ENCODE results near the gene DCLRE1C.
"Not testable (repeated sequence)": the region's sequence is repeated elsewhere in the genome, so short reads cannot be mapped to it uniquely, and the experiment has no call there.

Gene DCLRE1C

GRCh38 chr10:14954001-14954770, at the start of gene DCLRE1C:
Gene DCLRE1C, minus strand, starts transcription at chr10:14954096. Its CDS starts 86 bp downstream, at chr10:14954010.
- peak; percentile 89 for DNase-seq

DNA sequence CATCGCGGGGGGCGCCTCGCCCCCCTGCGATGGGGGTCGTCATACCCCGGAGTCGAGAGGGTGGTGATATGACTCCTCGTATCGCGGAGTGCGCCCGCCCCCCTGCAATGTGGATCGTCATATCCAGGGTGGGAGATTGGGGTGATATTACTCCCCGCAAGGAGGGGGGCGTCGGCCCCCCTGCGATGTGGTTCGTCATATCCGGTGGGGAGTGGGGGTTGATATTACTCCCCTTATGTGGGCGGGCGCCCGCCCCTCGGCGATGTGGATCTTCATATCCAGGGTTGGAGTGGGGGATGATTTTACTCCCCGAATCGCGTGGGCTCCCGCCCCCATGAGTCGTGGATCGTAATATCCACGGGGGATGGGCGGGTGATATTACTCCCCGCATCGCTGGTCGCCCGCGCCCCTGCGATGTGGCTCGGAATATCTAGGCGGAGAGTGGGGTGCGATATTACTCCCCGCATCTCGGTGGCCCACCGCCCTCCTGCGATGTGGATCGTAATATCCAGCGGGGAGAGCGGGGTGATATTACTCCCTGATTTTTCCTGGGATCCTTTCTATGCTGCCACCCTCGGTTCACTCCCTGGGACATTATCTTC, 42.2 kb upstream of the DCLRE1C start:
- DNase-seq = no peak

- DNase-seq = not testable (repeated sequence)
Observed at GRCh38 chr10:14993500-14994455, 39.9 kb upstream of the DCLRE1C start.

- not testable (repeated sequence) for DNase-seq
Observed at GRCh38 chr10:14992336-14992735, 38.4 kb upstream of the DCLRE1C start.

GRCh38 chr10:14991035-14991749, 37.3 kb upstream of the DCLRE1C start:
- peak; percentile 47 for DNase-seq

- not testable (repeated sequence) for DNase-seq
Observed at GRCh38 chr10:14989552-14989951, 35.7 kb upstream of the DCLRE1C start.

GRCh38 chr10:14982744-14983143, 28.8 kb upstream of the DCLRE1C start:
- no peak for DNase-seq

DNA sequence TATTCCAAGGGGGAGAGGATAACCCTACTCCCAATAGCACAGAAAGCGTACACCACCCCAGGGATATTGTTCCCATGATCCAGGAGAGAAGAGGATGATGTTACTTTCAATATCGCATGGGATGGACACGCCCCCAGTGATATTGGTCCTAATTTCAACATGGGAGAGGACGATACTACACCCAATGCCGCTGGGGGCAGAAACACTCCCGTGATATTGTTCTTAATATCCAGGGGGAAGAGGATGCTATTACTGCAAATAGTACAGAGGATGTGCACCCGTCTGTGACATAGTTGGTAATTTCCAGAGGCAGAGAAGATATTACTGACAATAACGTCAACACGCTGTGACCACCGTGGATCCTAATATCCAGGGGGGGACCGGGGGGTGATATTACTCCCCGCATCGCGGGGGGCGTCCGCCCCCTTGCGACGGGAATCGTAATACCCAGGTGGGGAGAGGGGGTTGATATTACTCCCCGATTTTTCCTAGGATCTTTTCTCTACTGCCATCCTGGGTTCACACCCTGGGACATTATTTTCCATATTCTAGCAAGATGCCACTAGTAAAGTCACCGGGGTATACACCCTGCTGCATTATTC, 21.9 kb upstream of the DCLRE1C start:
- no peak for DNase-seq

DNA sequence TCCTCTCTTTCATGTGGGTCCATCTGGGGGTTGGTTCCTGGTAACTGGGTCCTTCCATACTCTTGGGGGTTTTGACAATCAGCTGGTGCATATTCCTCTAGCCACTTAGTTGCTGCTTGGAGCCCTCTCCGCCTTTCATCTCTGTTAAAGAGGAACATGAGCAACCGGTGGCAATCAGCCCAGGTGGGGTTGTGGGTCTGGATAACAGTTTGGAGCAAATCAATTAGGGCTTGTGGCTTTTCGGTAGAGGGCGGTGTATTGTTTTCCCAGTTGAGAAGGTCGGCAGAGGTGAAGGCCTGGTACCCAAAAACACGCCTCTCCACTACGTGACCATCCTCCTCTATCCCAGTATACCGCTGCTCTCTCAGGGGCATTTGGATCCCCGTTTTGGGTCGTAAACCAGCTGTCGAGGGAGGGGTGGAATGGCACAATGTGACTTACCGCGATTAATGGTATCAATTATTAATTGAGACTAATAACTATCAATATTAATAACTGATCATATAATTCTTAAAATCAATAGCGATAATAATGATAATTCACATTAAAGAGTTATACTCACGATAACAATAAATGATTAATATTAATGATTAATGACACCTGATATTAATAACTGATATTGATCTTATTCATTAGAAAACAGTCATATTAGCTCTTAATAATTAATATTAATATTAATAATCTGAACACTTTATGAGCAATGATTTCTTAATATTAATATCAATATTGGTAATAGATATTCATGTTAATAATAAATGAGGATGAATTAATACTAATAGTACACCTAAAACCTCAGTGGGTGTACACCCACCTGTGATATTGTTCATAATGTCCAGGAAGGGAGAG, 20.5 kb upstream of the DCLRE1C start:
- not testable (repeated sequence) for DNase-seq

GRCh38 chr10:14971867-14972448, 18.1 kb upstream of the DCLRE1C start:
- peak; percentile 48 for DNase-seq

DNA sequence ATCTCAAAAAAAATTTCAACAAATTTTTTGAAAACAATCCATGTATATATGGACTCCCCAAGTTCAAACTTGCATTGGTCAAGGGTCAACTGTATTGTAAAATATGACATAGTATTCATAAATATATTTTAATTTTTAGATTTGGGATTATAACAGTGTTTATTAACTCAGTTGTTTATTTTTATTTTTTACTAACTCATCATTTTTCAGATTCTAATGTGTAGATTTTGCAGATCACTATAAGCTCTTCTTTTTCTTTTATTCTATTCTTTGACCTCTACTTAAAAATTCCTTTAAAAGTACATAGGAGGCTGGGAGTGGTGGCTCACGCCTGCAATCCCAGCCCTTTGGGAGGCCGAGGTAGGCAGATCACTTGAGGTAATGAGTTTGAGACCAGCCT, 14.0 kb upstream of the DCLRE1C start:
- no peak for DNase-seq

DNA sequence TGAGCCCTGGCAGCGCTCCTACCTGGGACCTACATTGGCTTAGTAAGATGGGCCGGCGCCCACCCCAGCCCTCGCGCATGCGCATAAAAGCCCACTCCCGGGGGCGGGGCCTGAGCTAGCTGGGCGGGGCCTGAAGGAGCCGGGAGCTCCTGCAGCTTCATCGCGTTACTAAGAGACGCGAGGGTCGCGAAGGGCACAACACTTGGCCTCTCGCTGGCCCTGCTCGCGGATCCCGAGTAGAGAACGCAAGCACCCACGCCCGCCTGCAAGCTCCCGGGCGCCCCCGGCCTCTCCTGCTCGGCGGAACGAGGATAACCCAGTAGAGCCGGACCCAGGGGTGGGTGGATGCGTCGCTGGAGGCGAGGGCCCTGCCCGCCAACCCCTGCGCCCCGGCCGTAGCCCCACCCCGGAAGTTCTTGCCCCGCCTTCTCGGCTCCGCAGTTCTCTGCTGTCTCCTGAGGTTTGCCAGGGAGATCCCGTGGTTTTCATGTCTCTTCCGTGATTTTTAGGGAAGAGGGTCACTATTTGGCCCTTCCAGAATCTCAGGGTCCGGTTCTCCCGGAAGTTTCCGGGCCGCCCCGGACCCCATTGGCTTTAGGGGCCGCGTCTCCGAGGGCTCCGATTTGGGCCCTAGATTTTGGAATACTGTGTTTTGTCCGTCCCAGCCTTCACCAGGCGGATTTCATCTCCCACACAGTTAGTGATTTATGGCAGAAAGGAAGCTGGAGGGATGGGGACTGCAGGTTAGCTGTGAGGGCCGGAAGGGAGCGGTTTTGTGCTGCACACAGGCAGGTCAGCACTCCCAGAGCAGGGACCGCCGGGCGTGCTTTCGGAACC, 5.5 kb upstream of the DCLRE1C start, which contains the start of gene MEIG1:
Gene MEIG1 (plus strand): TSS at position 168 of the 837 bp plus-strand sequence. CDS start 7,081 bp downstream, outside the sequence.
- peak; percentile 86 for DNase-seq

DNA sequence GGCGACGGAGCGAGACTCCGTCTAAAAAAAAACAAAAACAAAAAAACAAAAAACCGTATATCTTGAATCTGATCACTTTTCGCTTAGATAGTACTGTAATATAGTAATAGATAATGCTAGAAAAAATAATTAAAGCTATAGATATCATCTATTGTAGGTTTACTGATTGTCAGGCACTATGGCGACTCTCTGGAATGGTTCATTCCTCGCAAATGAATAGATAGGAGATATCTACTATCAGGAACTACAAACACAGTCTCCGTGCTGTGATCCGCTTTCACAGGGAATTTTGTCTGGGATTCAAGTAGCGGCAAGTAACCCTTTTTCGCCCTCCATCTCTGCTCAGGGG, 5.0 kb upstream of the DCLRE1C start:
- DNase-seq = no peak

- no peak for DNase-seq
Observed at GRCh38 chr10:14954934-14955333, 1.0 kb upstream of the DCLRE1C start.

DNA sequence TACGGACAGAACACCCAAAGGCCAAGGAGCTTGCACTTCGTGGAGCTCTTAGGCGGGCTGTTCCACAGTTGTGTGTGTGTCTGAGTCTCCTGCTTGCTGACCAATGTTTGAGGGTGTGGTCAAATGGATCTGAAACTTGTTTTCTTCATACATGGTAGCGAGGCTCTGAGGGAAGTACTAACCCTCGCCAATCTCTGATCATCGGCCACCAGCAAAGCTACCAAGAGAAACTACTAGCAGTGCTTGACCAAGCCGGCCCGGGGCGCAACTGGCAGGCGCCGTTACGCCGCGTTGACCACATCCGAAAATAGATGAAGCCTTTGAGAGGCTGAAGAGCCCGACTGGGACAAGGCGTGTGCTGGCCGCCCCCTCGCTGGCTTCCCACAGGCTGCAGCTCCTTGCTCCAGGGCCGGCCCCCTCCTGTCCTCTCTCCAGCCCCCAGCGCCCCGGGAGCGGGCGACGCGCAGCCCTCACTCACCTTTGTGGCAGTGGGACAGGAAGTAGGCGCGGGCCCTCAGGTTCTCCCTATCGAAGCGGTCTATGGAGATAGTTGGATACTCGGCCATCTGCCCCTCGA, 384 bp downstream of the DCLRE1C start:
- DNase-seq = no peak

DNA sequence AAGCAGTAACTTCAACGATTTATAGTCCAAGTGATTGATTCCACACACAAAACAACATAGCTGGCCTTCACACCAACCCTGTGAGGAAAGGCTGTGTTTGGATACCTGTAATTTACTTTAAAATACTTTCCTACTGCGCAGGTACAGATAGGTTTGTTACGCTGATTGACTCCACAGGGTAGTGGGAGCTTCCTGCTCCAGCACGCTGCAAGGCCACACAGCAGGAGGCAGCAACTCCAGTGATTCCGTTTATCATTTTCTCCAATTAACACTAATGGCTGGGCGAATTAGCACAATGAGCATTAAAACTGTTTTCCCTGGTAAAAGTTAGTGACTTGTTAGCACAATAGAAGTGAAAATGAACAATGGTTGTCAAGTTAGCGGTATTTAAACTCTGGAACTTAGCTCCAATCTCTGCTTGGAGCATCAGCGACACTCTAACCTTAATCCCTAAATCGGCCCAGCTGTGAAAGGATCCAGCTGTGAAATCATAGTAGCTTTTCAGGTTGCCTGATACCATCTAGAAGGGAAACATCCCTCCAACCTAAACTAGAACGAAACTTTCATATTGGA, 959 bp downstream of the DCLRE1C start:
- no peak for DNase-seq

GRCh38 chr10:14949291-14949690, 4.6 kb downstream of the DCLRE1C start:
- no peak for DNase-seq

- no peak for DNase-seq
Observed at GRCh38 chr10:14947268-14947667, 6.6 kb downstream of the DCLRE1C start.

GRCh38 chr10:14945108-14945507, 8.8 kb downstream of the DCLRE1C start:
- DNase-seq = no peak

Measured in CD4-positive, alpha-beta T cell treated with Interferon gamma for 1 hour (primary cell).